Endothelial cell of umbilical vein (primary cell): ENCODE data around the gene LSR.

Experiments used
- EZH2 ChIP-seq: IDR thresholded peaks from 2 replicates; pipeline ENCODE4 v1.6.1; 2012; ENCODE audit warnings: borderline replicate concordance, low read depth, mild to moderate bottlenecking, moderate library complexity, low read length, inconsistent platforms; ENCODE audit not compliant: severe bottlenecking
- FOS ChIP-seq: IDR thresholded peaks from 2 replicates; pipeline ENCODE4 v1.6.1; 2011; ENCODE audit warnings: mild to moderate bottlenecking, low read length, moderate library complexity, borderline replicate concordance; ENCODE audit not compliant: insufficient read depth
- GATA2 ChIP-seq: IDR thresholded peaks from 2 replicates; pipeline ENCODE4 v1.7.0; 2011; ENCODE audit warnings: low read depth, mild to moderate bottlenecking, moderate library complexity, mixed read lengths, low read length; ENCODE audit not compliant: insufficient read length, insufficient read depth
- JUN ChIP-seq: IDR thresholded peaks from 2 replicates; pipeline ENCODE4 v1.6.1; 2011; ENCODE audit warnings: borderline replicate concordance, low read depth; ENCODE audit not compliant: insufficient read length, insufficient read depth
- MYC ChIP-seq: IDR thresholded peaks from one replicate; pipeline ENCODE4 v1.6.1; 2011; ENCODE audit warnings: mild to moderate bottlenecking, low read depth, low read length
- POLR2A ChIP-seq: IDR thresholded peaks from 2 replicates; pipeline ENCODE4 v1.6.1; 2012; ENCODE audit warnings: low read depth, mild to moderate bottlenecking, control low read depth, low read length
- POLR2AphosphoS5 ChIP-seq: IDR thresholded peaks from 2 replicates; pipeline ENCODE4 v1.6.1; 2012; ENCODE audit warnings: low read depth, mild to moderate bottlenecking, control low read depth, low read length, moderate library complexity; ENCODE audit not compliant: insufficient read depth
- TF ChIP-seq, protein P1 (sequence below), 2 donors: IDR thresholded peaks; 1 replicate in 1 of 2; 2 replicates in 1 of 2; pipeline ENCODE4 v1.5.1; 2011; ENCODE audit warnings: low read length in 2 of 2, mild to moderate bottlenecking in 2 of 2, moderate library complexity in 2 of 2, control low read depth in 1 of 2, inconsistent platforms in 1 of 2, low read depth in 1 of 2; ENCODE audit not compliant: insufficient read depth in 1 of 2; ENCODE audit errors: extremely low read depth in 1 of 2
- TF ChIP-seq, protein P2 (sequence below): IDR thresholded peaks from 2 replicates; pipeline ENCODE4 v1.6.1; 2011; ENCODE audit not compliant: insufficient read depth, insufficient read length

DNA sequence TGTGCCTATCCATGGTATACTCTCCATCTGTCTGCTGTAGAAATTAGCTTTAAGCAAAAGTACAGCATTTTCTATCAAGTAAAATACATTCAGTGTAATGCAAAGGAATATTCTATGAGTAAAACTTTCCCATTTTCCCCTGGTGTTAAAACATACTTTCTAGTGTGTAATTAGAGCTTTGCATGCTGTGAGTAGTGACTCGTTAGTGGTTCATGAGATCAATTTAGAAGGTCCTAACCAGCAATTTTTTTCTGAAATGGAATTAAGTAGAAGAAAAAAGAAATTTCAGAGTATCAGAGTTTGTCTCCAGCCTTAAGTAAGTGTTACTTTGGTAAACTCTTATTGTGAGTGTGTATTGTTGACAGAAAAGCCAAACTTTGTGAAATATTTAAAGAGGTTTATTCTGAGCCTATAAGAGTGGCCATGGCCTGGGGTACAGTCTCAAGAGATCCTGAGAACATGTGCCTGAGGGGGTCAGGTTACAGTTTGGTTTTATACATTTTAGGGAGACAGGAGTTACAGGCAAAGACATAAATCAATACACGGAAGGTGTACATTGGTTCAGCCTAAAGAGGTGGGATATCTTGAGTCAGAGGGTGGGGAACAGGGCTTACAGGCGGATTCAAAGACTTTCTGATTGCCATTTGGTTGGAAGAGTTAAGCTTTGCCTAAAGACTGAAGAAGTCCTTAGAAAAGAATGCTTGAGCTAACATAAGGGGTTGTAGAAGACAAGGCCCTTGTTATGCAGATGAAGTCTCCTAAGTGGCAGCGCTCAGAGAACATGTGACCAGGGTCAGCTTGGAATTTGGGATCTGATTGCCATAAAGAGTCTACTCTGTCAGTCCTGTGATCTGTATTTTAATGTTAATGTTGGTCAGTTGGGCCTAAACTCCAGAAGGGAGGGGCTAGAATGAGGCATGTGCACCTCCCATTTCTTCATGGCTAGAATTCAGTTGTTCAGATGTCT is 45.8 kb upstream of the LSR start:
- TF ChIP-seq POLR2A: no peak
- no peak for TF ChIP-seq POLR2AphosphoS5
- TF ChIP-seq, protein P1, sequence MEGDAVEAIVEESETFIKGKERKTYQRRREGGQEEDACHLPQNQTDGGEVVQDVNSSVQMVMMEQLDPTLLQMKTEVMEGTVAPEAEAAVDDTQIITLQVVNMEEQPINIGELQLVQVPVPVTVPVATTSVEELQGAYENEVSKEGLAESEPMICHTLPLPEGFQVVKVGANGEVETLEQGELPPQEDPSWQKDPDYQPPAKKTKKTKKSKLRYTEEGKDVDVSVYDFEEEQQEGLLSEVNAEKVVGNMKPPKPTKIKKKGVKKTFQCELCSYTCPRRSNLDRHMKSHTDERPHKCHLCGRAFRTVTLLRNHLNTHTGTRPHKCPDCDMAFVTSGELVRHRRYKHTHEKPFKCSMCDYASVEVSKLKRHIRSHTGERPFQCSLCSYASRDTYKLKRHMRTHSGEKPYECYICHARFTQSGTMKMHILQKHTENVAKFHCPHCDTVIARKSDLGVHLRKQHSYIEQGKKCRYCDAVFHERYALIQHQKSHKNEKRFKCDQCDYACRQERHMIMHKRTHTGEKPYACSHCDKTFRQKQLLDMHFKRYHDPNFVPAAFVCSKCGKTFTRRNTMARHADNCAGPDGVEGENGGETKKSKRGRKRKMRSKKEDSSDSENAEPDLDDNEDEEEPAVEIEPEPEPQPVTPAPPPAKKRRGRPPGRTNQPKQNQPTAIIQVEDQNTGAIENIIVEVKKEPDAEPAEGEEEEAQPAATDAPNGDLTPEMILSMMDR (IDR thresholded peaks at IDR 0.05; ENCODE audit: extremely low read depth in 1 of 2, insufficient read depth in 1 of 2, low read depth in 1 of 2, low read length in 2 of 2): no peak
- TF ChIP-seq EZH2: no peak
- TF ChIP-seq, protein P2, sequence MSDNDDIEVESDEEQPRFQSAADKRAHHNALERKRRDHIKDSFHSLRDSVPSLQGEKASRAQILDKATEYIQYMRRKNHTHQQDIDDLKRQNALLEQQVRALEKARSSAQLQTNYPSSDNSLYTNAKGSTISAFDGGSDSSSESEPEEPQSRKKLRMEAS: no peak
- no peak for TF ChIP-seq JUN
- no peak for TF ChIP-seq MYC
- TF ChIP-seq GATA2: no peak
- TF ChIP-seq FOS: no peak
